Brain microvascular endothelial cell (primary cell): ENCODE results near the gene MBTPS1.

Experiments used
- DNase-seq: peaks from one replicate; pipeline ENCODE4 v3.0.0-alpha.2; 2020
- H3K27ac ChIP-seq: fragments of 250-450 bp; sonication (Bioruptor Pico); 2 replicates; pipeline ENCODE4 v1.5.1; 2020; ENCODE audit warnings: mild to moderate bottlenecking, moderate library complexity
- H3K27me3 ChIP-seq: fragments of 250-450 bp; sonication (Bioruptor Pico); replicated peaks from 2 replicates; pipeline ENCODE4 v1.5.1; 2020; ENCODE audit warnings: mild to moderate bottlenecking
- H3K36me3 ChIP-seq: fragments of 250-450 bp; sonication (Bioruptor Pico); replicated peaks from 2 replicates; pipeline ENCODE4 v1.5.1; 2020; ENCODE audit warnings: mild to moderate bottlenecking
- H3K4me3 ChIP-seq: 2 replicates; pipeline ENCODE4 v1.5.1; 2011; ENCODE audit warnings: low read depth, mild to moderate bottlenecking, control low read depth, low read length, moderate library complexity
- in situ Hi-C: cut with HindIII; loops from 2 replicates; pipeline ENCODE4 v1.10.0; 2017; ENCODE audit warnings: low sequenced_read_pairs, low pct_ligation_motif_present
- TF ChIP-seq, protein P1 (sequence below): IDR thresholded peaks from 2 replicates; pipeline ENCODE4 v1.5.1; 2011; ENCODE audit warnings: low read depth, mild to moderate bottlenecking, moderate library complexity, low read length, control low read depth, inconsistent platforms; ENCODE audit errors: missing control alignments

MBTPS1 gene

DNA sequence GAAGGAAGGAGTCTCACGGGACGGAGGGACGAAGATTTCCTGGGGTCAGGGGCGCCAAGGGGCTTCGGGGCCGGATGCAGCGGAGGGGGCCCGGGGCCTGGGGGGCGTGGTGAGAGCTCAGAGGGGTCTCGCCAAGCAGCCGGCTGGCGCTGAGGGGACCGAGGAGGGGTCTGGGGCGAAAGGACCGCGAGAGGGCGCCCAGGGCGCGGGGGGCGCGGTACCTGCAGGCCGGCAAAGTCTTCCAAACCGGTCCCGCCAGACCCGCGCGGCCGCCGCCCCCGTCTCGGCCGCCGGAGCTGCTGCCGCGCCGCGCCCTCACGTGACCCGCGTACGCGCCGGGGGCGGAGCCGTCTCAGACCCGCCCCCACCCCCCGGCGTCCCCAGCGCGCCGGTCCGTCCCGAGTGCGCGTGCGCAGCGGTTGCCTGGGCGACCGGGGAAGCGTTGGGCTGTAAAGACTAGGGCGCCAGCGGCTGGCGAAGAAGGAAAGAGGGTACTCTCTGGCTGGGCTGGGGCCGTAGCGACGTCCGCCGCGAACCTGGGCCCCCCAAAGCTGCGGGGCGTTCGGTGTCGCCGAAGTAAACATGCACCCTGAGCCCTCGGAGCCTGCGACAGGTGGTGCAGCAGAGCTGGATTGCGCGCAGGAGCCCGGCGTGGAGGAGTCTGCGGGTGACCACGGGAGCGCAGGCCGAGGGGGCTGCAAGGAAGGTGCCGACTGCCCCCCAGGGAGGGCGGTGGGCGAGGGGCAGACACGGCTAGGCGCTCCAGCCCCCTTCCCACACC is 28.3 kb upstream of the MBTPS1 start, which contains the start of the genes DNAAF1 and HSDL1:
DNAAF1 (plus strand) TSS at position 450 of the 781 bp plus-strand sequence; CDS start at position 583, 133 bp downstream.
HSDL1 (minus strand) TSS at position 319 of the 781 bp plus-strand sequence. CDS start 13,856 bp downstream, outside the sequence.
- peak within 1 kb of the TSS; percentile 18 for H3K27ac ChIP-seq
- peak; percentile 72 for DNase-seq
- H3K27me3 ChIP-seq: no peaks in the 10 kb centered on the region
- TF ChIP-seq, protein P1, sequence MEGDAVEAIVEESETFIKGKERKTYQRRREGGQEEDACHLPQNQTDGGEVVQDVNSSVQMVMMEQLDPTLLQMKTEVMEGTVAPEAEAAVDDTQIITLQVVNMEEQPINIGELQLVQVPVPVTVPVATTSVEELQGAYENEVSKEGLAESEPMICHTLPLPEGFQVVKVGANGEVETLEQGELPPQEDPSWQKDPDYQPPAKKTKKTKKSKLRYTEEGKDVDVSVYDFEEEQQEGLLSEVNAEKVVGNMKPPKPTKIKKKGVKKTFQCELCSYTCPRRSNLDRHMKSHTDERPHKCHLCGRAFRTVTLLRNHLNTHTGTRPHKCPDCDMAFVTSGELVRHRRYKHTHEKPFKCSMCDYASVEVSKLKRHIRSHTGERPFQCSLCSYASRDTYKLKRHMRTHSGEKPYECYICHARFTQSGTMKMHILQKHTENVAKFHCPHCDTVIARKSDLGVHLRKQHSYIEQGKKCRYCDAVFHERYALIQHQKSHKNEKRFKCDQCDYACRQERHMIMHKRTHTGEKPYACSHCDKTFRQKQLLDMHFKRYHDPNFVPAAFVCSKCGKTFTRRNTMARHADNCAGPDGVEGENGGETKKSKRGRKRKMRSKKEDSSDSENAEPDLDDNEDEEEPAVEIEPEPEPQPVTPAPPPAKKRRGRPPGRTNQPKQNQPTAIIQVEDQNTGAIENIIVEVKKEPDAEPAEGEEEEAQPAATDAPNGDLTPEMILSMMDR: no peak
- no peaks in the 10 kb centered on the region for H3K36me3 ChIP-seq
- in situ Hi-C loops: no loop called here
- peak within 1 kb of the TSS; percentile 84 for H3K4me3 ChIP-seq

GRCh38 chr16:84144209-84144858 is 27.6 kb upstream of the MBTPS1 start:
- Histone ChIP-seq H3K27me3 (no peaks in the 10 kb centered on the region), H3K36me3 (no peaks in the 10 kb centered on the region), H3K4me3 (peak overlapping the region; percentile 84), H3K27ac (no peak overlapping the region)
- in situ Hi-C loops: no loop called here
- DNase-seq: no peak
- TF ChIP-seq, protein P1: peak; percentile 40

GRCh38 chr16:84143784-84144199 is 27.1 kb upstream of the MBTPS1 start:
- no peaks in the 10 kb centered on the region for H3K36me3 ChIP-seq
- TF ChIP-seq, protein P1: no peak
- H3K27ac ChIP-seq: no peak overlapping the region
- in situ Hi-C loops: no loop called here
- H3K4me3 ChIP-seq: peak overlapping the region; percentile 84
- no peak for DNase-seq
- H3K27me3 ChIP-seq: no peaks in the 10 kb centered on the region

DNA sequence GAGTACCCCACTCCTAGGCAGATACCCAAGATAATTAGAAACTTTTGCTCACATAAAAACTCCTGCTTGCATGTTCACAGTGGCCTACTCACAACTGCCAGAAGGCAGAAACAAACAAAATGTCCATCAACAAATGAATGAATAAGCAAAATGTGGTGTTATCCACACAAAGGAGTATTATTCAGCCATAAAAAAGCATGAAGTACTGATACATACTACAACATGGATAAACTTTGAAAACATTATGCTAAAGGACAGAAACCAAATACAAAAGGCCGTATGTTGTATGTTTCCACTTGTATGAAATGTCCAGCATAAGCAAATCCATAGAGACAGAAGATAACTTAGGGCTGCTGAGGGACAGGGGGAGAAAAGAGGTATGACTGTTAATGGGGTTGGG is 26.3 kb upstream of the MBTPS1 start:
- no peak overlapping the region for H3K4me3 ChIP-seq
- H3K27ac ChIP-seq: no peak overlapping the region
- no peaks in the 10 kb centered on the region for H3K36me3 ChIP-seq
- H3K27me3 ChIP-seq: no peaks in the 10 kb centered on the region
- in situ Hi-C loops: no loop called here
- no peak for DNase-seq
- TF ChIP-seq, protein P1: no peak

- TF ChIP-seq, protein P1: peak; percentile 19
- H3K27me3 ChIP-seq: no peaks in the 10 kb centered on the region
- in situ Hi-C loops: no loop called here
- H3K27ac ChIP-seq: no peak overlapping the region
- DNase-seq: no peak
- no peak overlapping the region for H3K4me3 ChIP-seq
- H3K36me3 ChIP-seq: no peaks in the 10 kb centered on the region
Measured at GRCh38 chr16:84141143-84141670, 24.5 kb upstream of the MBTPS1 start.
